GM11168 (cell line): Measurements from ENCODE around the gene IL1A.

Source experiments
- in situ Hi-C: fragments of 300-500 bp; cut with MboI; formaldehyde crosslinking; loops from one replicate; pipeline ENCODE4 v1.12.0; 2022; ENCODE audit warnings: low sequenced_read_pairs; ENCODE audit not compliant: unreplicated experiment

Gene IL1A

GRCh38 chr2:112765251-112765650 lies 19.0 kb downstream of the IL1A start:
- in situ Hi-C loops: no loop called here

- in situ Hi-C loops: no loop called here
Measured at GRCh38 chr2:112764071-112765044, 19.9 kb downstream of the IL1A start, which contains the start of gene CKAP2L. Gene CKAP2L (minus strand): TSS chr2:112764609. CDS start chr2:112764598, 11 bp downstream.

- in situ Hi-C loops: no loop called here
Measured at GRCh38 chr2:112762276-112762675, 22.0 kb downstream of the IL1A start.

GRCh38 chr2:112760149-112760548 lies 24.1 kb downstream of the IL1A start:
- in situ Hi-C loops: no loop called here

GRCh38 chr2:112758711-112759110 lies 25.6 kb downstream of the IL1A start:
- in situ Hi-C loops: loop anchor here (5.0 kb wide), 1 partner anchor 119 kb away; no protein-coding TSS in a partner anchor

- in situ Hi-C loops: loop anchor here (5.0 kb wide), 1 partner anchor 120 kb away; no protein-coding TSS in a partner anchor
Measured at GRCh38 chr2:112757265-112757664, 27.0 kb downstream of the IL1A start.

- in situ Hi-C loops: loop anchor here (5.0 kb wide), 1 partner anchor 121 kb away; no protein-coding TSS in a partner anchor
Measured at GRCh38 chr2:112756207-112756606, 28.1 kb downstream of the IL1A start.

- in situ Hi-C loops: loop anchor here (5.0 kb wide), 1 partner anchor 122 kb away; no protein-coding TSS in a partner anchor
Measured at GRCh38 chr2:112755444-112755843, 28.8 kb downstream of the IL1A start.

- in situ Hi-C loops: no loop called here
Measured at GRCh38 chr2:112754564-112754963, 29.7 kb downstream of the IL1A start.

- in situ Hi-C loops: no loop called here
Measured at GRCh38 chr2:112752667-112753066, 31.6 kb downstream of the IL1A start.

- in situ Hi-C loops: no loop called here
Measured at GRCh38 chr2:112751451-112752197, 32.7 kb downstream of the IL1A start.

- in situ Hi-C loops: no loop called here
Measured at GRCh38 chr2:112750560-112750843, 33.8 kb downstream of the IL1A start.

- in situ Hi-C loops: loop anchor here (10.0 kb wide), 1 partner anchor 155 kb away; no protein-coding TSS in a partner anchor
Measured at GRCh38 chr2:112749755-112750559, 34.3 kb downstream of the IL1A start.

GRCh38 chr2:112740527-112740926 lies 43.8 kb downstream of the IL1A start:
- in situ Hi-C loops: loop anchor here (10.0 kb wide), 1 partner anchor 164 kb away; no protein-coding TSS in a partner anchor

GRCh38 chr2:112737542-112738232 lies 46.6 kb downstream of the IL1A start:
- in situ Hi-C loops: no loop called here

GRCh38 chr2:112733871-112734270 lies 50.4 kb downstream of the IL1A start:
- in situ Hi-C loops: no loop called here

GRCh38 chr2:112733456-112733855 lies 50.8 kb downstream of the IL1A start:
- in situ Hi-C loops: no loop called here

GRCh38 chr2:112731479-112731878 lies 52.8 kb downstream of the IL1A start:
- in situ Hi-C loops: no loop called here

- in situ Hi-C loops: no loop called here
Measured at GRCh38 chr2:112730791-112731190, 53.5 kb downstream of the IL1A start.
